HepG2 (cell line): ENCODE data around the gene SMIM36. TPM values are rescaled to one million over a fixed set of nuclear protein-coding genes. Genes with fewer than 3 reads are reported as not detected.
A peak's percentile ranks its signal among the peaks of the same experiment; 100 is the strongest.

Experiments
- ATRX ChIP-seq: sonication (generic); formaldehyde crosslinking; IDR thresholded peaks from 2 replicates; pipeline ENCODE4 v1.4.0; 2020; ENCODE audit warnings: missing genetic modification reagents, borderline replicate concordance
- CSRNP1 ChIP-seq: sonication (generic); formaldehyde crosslinking; IDR thresholded peaks from 2 replicates; pipeline ENCODE4 v1.8.1; 2023; ENCODE audit warnings: mild to moderate bottlenecking, missing genetic modification reagents
- FLYWCH1 ChIP-seq: sonication (generic); formaldehyde crosslinking; IDR thresholded peaks from 2 replicates; pipeline ENCODE4 v1.8.1; 2023; ENCODE audit warnings: mild to moderate bottlenecking, missing genetic modification reagents
- HMGXB4 ChIP-seq, 2 experiments: sonication (generic) in 1 of 2; formaldehyde crosslinking in 1 of 2; IDR thresholded peaks; 2 replicates each; pipeline versions ENCODE4 v1.4.0 to v1.6.1; 2018 to 2020; ENCODE audit warnings: missing genetic modification reagents in 2 of 2, borderline replicate concordance in 1 of 2, low read depth in 1 of 2, mild to moderate bottlenecking in 1 of 2, missing biosample characterization in 1 of 2
- KLF13 ChIP-seq: sonication (generic); formaldehyde crosslinking; IDR thresholded peaks from 2 replicates; pipeline ENCODE4 v1.4.0; 2020; ENCODE audit warnings: mild to moderate bottlenecking, missing genetic modification reagents
- LBX2 ChIP-seq: sonication (generic); formaldehyde crosslinking; IDR thresholded peaks from 2 replicates; pipeline ENCODE4 v1.5.0; 2020; ENCODE audit warnings: missing genetic modification reagents, mild to moderate bottlenecking, borderline replicate concordance
- RARG ChIP-seq: sonication (generic); formaldehyde crosslinking; IDR thresholded peaks from 2 replicates; pipeline ENCODE4 v1.4.0; 2020; ENCODE audit warnings: low read depth, mild to moderate bottlenecking, missing genetic modification reagents
- SRSF4 ChIP-seq: fragments of 200-400 bp; formaldehyde crosslinking; IDR thresholded peaks from one replicate; pipeline ENCODE4 v1.6.1; 2018; ENCODE audit warnings: mild to moderate bottlenecking, low read depth, low read length, moderate library complexity; ENCODE audit not compliant: poor library complexity, severe bottlenecking
- ZMAT5 ChIP-seq: sonication (generic); formaldehyde crosslinking; IDR thresholded peaks from 2 replicates; pipeline ENCODE4 v1.5.0; 2020; ENCODE audit warnings: mild to moderate bottlenecking, low read depth, missing genetic modification reagents, borderline replicate concordance
- ZNF124 ChIP-seq: sonication (generic); formaldehyde crosslinking; IDR thresholded peaks from 2 replicates; pipeline ENCODE4 v1.4.0; 2020; ENCODE audit warnings: missing genetic modification reagents
- ZNF138 ChIP-seq: sonication (generic); formaldehyde crosslinking; IDR thresholded peaks from 2 replicates; pipeline ENCODE4 v1.5.0; 2020; ENCODE audit warnings: mild to moderate bottlenecking, low read depth, missing genetic modification reagents
- ZNF609 ChIP-seq: sonication (generic); formaldehyde crosslinking; IDR thresholded peaks from 2 replicates; pipeline ENCODE4 v1.4.0; 2020; ENCODE audit warnings: mild to moderate bottlenecking, missing genetic modification reagents, borderline replicate concordance
- ZNF704 ChIP-seq: sonication (generic); formaldehyde crosslinking; IDR thresholded peaks from 2 replicates; pipeline ENCODE4 v1.8.1; 2023; ENCODE audit warnings: mild to moderate bottlenecking, inconsistent platforms, moderate library complexity, missing genetic modification reagents, borderline replicate concordance
- polyA plus RNA-seq, 8 experiments: library from polyadenylated mRNA; depleted of rRNA in 3 of 8; stranded (reverse) in 7 of 8; unstranded in 1 of 8; fragments of >200 nt; fragmentation: Illumina TruSeq in 4 of 8; extraction: Trizol in 4 of 8; gene quantifications; 2 replicates each; pipeline versions ENCODE4 v1.2.1 to v1.2.3, GENCODE V29; 2011 to 2016; ENCODE audit warnings: low read depth in 4 of 8, missing spikeins in 1 of 8, mixed read lengths in 1 of 8; ENCODE audit not compliant: insufficient read depth in 1 of 8
- total RNA-seq, 5 experiments: library from RNA; depleted of rRNA; stranded (reverse); fragments of >200 nt; fragmentation: Illumina TruSeq; extraction: Trizol; gene quantifications; 2 replicates each; pipeline ENCODE4 v1.2.3, GENCODE V29; 2016; ENCODE audit warnings: low read depth in 1 of 5

Gene SMIM36
- total and polyA plus RNA-seq, 2 of the 13 experiments (the other 11 are each of a cell fraction or from before 2014, with no cell fraction given), result not detected

GRCh38 chr17:55444471-55445441 is 66.5 kb downstream of the SMIM36 start (continued):
- peak; percentile 53 for TF ChIP-seq ZNF609
- TF ChIP-seq ZMAT5 (CRISPR knock-in tag), result no peak
- TF ChIP-seq FLYWCH1 (CRISPR knock-in tag), result no peak
- TF ChIP-seq ZNF124 (CRISPR knock-in tag), result no peak
- no peak for TF ChIP-seq LBX2 (CRISPR knock-in tag)
- 0 out of 2 replicates have a peak, but pooled peaks have one; percentile 66 for TF ChIP-seq RARG (CRISPR knock-in tag)
- TF ChIP-seq SRSF4, result no peak
- TF ChIP-seq ZNF138 (CRISPR knock-in tag), result no peak
- TF ChIP-seq CSRNP1 (CRISPR knock-in tag), result 0 out of 2 replicates have a peak, but pooled peaks have one; percentile 20
- TF ChIP-seq KLF13, result no peak
- no peak for TF ChIP-seq ZNF704 (CRISPR knock-in tag)
- TF ChIP-seq HMGXB4 (CRISPR knock-in tag; IDR thresholded peaks at IDR 0.05; ENCODE audit: borderline replicate concordance in 1 of 2, low read depth in 1 of 2), result no peak
- TF ChIP-seq ATRX (CRISPR knock-in tag), result no peak
